ENCODE results near the gene CFAP161.

CFAP161 gene

DNA sequence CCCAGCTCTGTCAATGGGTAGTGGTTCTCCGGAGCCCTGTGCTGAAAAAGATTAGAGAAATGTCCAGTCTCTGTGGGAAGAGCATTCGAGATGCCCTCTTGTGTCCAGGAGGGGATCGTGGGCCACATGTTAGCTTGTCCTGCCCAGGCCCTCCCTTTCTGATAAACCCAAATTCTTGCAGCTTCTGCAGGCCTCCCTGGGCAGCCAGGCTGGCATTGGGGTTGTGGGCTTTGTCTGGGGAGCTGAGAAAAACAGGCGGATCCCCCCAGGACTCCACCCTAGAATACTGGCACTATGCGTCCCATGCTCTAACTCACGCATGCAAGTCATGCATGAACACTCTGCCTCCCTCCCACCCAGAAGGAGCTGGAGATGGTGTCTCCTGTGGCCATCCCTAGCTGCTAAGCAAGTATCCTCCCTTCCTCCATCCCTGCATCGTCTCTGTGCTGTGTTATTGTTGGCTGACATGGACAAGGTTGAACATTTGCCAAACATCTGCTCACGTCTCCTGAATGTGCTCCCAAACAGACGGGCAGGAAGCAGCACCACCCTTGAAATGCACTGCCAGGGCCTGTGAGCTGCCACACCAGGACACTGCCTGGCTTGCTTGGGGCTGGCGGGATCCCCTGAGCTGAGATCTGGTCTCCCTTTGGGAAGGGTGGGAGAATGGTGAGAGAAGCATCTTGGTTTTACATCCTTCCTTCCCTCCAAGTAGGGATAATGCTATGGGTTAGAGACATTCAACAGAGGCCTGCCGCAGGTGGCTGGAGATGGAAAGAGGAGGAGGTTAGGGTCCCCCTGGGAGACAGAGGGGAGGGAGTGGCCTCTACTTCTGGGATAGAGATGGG lies 26.5 kb downstream of the CFAP161 start:
- no peak for DNase-seq

DNA sequence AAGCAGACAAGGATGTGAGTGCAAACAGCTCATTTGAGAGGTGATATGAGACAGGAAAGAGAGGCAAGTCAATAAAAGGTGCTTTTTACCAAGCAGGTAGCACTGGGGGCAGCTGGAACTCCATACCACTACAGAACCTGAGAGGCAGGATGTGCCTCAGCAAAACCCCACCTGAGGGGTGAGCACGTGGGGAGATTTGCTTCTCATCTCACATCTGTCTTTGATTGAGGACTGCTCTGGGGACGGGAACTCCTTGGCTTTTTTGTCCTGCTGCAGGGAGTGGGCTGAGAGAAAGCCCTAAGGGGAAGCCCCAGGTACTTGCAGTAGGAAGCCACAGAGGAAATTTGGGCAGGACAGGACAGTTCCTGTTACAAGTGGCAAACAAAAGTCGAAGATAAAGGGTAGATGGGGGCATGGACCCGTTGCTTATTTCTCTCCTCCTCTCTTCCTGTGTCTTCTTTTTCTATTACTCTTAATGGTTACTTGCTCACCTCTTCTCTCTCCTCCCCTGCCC lies 27.1 kb downstream of the CFAP161 start:
- peak; percentile 5 for DNase-seq

DNA sequence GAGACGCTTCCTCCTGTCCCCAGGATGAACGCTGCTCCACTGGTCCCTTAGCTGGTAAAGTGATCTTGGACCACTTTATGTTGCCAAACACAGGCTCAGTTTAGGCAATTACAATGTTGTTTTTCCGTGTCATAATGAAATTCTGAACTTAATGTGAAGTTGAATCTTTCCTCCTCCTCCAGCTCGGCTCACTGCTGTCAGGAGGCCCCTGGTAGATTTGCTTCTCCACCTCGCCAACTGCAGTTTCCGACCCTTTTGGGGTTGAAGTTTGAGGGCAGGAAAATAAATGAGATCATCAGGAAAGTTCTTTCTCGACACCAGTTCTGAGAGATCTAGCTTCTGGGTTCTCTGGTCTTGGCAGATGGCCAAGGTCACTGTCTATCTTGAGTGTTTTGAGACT lies 27.8 kb downstream of the CFAP161 start:
- peak; percentile 7 for DNase-seq

DNA sequence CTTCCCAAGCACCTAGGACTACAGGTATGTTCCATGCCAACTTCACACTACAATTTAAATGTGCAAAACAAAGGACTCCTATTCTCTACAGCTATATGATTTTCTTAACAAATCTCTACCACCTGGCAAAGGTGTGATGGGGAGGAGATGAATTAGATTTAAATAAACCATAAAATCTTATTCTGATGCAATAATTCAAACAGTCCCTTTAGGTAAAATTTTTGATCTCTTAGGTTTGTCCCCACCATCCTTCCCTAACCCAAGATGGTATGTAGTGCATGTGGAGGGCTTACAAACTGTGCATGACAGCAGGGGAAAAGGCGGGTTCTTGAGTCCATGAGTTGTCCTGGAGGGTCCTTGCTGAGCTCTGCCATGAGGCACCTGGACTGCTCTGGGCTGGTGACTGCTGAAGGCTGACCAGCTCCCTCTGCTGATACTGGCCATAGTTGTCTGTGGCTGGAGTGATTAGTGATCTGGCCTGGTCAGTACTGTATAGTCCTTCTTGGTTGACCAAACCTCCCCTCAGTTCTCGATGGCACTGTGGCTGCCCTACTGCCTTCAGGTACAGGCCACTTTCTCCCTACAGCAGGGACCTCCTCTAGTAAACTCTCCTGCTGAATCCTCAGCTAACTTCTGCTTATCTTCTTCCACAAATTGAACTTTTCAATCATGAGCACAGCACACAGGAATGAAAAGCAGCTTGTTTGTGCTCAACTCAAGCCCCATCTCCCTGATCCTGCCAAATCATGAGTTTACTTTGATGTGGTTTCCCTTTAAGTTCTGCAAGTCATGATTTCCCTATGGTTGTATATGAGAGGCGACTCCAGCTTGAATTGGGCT lies 30.1 kb downstream of the CFAP161 start:
- DNase-seq: no peak

DNA sequence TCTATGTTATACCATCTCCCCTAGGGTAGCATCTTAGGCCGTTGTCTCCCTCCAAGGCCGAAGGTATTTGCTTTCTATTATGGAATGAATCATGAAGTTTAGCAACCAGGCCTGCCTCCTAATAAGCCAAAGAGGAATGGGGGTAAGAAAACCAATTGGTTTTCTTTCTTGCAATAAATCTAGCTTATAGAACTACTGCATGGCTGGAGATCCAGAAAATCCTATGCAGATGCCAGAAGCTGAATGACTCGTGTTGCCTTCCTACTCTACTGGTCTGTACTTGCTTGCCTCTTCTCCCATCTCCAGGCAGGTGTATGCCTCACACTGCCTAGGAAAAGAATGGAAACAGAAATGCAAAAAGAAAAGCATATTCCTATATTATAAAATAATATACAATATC lies 31.5 kb downstream of the CFAP161 start:
- DNase-seq: no peak

DNA sequence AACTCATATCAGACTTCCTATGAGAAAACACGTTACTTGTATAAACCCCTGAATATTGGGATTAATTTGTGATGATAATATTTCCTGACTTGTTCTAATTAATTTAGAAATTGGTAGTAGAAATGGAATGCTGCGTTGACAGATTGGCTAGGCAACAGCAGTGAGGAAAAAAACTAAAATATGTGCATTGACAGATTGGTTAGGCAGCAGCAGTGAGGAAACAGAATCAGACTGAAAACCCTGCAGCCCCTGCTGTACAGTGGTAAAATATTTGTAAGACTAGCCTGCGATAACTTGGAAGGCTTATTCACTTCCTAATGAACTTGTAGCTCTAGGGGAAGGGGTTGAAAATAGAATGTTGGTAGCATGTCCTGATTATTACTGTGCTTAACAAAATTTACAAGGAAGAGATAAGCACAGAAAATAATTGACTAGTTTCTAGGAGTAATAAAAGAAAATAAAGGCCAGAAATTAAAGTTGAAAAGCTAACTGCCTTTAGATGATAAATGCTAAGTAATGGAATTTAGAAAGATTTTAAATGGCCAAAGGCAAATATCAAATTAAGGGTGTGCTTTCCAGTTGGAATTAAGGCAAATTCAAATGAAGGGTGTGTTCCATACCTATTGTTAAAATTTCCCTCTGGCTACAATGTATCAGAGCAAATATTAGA lies 32.7 kb downstream of the CFAP161 start:
- no peak for DNase-seq

DNA sequence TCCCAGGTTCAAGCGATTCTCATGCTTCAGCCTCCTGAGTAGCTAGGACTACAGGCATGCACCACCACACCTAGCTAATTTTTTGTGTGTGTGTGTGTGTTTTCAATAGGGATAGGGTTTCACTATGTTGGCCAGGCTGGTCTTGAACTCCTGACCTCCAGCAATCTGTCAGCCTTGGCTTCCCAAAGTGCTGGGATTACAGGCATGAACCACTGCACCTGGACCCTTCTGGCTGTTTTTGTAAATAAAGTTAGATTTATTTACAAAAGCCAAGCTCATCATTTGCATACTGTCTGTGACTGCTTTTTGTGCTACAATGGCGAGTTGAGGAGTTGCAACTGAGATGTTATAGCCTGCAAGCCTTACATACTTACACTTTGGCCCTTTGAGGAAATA lies 34.1 kb downstream of the CFAP161 start:
- DNase-seq: no peak

DNA sequence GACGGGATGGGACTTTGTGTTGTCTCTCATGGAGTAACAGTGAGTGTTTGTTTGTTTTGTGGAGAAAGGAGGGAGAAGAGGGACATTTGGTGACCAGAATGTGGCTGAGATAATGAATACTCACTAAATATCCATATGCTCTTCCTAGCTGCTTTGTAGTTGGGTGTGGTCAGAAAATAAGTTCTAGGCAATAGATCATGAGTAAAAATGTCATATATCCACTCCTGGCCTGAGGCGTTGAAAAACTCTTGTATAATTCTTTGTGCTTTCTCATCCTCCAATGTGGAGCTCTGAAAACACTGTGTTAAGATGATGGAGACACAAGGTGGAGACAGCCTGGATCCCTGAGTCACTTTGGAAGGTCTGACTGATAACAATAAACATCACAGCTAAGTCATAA lies 34.6 kb downstream of the CFAP161 start:
- no peak for DNase-seq

DNA sequence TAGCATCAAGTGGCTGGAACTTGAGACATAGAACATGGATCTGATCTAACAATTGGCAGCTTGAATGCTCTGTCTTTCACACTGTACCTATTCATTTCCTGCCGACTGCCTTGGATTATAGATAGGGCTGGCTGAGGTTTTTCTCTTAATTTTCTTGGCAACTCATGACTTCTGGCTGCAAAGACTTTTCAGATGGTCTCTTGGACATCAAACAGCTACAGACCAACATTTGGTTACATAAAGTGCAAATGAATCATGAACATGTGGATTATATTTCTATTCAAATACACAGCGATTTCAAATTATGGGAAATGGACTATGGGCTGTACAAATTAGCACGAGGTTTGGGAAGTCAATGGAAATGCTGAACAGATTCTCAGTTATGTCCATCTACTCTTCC lies 36.4 kb downstream of the CFAP161 start:
- DNase-seq: no peak

DNA sequence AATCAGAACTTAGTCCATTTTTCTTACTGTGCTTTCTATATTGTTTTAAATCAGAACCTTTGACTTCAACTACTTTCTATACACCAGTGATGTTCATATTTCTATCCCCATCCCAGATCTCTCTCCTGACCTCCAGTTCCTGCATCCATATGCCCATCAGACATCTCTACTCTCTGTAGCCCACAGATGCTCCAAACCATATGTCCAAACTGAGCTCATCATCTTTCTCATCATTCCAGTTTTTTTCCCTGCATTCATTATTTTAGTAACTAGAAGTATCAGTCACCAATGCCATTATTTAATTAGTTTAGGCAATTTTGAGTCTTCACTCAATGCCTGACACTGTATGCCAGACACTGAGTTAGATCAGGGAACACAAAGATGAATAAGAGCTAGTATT lies 37.2 kb downstream of the CFAP161 start:
- no peak for DNase-seq

DNA sequence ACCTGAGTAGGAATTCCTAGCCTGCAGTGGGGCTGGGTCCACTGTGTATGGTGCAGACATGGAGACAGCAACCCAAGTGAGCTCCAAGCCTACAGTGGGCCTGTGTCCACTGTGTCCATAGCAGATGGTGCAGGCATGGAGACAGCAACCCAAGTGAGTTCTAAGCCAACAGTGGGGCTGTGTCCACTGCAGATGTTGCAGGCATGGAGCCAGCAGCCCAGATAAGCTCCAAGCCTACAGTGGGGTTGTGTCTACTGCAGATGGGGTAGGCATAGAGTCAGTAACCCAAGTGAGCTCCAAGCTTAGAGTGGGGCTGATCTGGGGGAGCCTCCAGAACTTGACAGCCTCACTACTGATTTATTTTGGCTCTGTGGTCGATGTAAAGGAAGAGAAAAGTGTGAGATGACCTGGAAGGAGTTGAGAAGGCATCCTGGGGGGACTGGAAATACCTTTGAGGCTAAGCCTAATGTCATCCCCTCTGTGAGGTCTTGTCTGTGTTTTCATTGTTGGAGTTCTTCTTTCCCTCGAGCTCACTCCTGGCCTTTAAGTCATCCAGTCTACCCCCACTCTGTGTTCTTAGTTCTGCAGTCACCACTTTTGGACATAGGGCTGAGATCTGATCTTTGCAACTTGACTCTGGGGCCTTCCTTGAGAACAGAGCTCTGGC lies 40.2 kb downstream of the CFAP161 start:
- DNase-seq: no peak

DNA sequence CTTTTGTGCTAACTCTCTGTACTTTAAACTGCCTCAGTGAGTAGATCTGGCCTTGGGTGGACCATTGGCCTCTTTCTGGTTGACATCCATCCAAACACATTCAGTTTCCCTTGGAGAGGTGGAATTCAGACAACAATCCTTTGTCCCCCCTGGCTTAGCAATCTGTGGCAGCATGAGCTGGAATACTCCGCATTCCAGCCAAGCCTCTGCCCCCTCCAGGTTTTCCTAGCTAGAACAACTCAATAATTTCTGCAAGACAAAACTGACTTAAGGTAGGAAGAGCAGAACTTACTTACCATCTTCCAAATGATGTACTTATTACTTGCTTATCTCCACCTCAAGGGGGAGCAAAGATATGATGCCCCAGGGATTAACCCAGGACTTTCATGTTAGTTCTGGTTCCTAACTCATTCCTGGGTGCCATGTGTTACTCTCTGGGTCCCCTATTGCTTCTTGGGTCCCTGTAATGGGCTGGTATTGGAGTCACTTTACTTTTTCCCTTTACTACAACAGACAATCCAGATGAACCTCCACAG lies 40.8 kb downstream of the CFAP161 start:
- DNase-seq: no peak

DNA sequence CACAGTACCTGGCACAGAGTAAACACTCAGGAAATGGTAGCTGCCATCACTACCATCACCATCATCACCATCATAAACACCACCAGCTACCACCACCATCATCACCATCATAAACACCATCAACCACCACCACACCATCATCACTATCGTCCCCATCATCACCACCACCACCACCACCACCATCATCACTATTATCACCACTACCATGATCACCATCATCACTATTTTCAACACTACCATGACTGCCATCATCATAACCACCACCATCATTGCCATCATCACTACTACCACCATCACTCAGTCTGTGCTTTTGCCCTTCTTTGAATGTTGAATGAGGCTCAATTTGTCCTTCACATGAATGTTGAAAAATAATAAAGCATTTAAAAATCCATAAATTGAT lies 41.4 kb downstream of the CFAP161 start:
- DNase-seq: no peak

DNA sequence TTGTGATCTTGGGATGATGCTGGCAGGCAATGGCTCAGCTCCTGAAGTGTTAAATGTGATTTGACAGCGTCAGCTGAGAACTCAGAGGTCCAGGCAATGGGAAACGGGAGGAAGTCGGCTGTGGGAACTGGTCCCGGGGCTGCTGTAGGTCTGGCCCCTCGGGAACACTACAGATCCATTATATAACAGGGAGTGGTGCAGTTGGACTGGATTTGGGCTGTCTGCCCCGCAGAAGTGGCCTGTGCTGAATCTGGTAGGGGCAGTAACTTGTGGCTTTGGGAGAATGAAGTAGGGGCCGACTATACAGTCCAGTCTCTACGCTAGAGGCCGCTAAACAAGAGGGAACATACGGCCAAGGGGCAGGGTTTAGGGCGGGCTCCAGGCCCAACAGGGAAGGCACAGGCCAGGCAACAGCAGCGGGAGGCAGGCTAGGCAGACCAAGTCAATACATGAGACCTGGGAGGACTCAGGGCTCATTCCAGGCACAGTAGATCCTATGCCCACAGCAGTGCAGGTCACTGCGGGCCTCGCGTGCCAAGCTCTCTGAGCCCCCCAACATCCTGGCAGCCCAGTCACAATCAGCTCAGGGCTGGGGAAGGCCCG lies 42.3 kb downstream of the CFAP161 start:
- DNase-seq: no peak

DNA sequence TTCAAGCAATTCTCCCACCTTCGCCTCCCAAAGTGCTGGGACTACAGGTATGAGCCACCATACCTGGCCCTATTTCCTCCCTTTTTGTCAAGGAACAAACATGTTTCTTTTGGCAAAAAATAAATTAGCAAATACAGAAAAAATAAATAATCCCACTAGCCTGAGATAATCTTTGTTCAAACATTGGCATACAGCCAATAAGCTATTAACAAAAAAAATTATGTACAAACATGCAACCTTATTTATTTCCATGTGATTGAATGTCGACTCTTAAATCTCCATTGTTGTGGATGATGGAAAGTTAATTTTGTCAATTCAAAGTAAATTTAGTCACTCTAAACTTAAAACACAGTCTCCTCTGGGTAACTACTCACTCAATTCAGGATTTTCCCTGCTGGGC lies 44.3 kb downstream of the CFAP161 start:
- DNase-seq: no peak

DNA sequence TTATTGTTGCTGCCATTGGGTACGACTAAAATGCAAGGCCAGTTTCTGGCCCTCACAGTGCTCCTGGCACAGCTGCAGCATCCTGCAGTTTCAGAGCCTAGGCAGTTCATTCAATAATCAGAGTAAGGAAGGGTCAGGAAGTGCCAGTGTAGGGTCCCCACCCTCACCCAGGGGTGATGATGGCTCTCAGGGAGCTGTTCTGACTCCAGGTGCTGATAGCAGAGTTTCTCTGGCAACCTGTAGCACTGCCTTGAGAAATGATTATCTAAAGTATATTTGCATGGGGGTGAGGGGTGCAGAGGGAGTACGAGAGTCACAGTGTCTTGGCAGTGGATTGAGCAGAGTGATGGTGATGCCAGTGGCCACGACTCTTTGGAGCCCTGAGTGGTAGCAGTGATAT lies 47.1 kb downstream of the CFAP161 start:
- no peak for DNase-seq

DNA sequence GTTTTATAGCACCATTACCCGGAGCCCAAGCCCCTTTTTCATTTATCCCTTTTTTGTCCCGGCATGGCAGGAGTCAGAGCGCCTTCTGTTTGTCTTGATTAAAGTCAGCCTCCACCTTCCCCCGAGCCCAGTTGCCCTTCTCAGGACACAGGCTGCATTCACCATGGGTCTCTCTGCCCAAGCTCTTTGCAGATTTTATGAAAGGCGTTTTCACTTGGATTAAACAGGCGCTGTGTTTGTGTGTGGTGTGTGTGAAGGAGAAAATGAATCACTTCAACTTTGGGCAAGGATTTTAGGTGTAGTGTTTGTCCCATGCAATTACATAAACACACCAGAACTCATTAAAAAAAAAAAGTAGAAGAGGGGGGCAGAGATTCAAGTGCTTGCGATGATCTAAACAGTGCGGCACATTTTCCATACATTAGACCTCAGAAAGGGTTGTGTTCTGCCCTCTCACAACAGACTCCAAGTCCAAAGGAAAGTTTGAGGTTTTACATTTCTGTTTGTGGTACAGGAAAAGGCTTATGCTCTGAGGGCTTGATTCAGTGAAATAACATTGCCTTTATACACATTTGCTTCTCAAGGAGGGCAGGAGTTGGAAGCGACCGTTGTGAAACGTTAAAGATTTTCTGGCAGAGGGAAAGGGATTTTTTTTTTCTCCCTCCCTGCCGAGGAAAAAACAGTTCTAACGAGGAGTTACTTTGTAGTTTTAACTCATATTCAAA lies 48.1 kb downstream of the CFAP161 start:
- no peak for DNase-seq

DNA sequence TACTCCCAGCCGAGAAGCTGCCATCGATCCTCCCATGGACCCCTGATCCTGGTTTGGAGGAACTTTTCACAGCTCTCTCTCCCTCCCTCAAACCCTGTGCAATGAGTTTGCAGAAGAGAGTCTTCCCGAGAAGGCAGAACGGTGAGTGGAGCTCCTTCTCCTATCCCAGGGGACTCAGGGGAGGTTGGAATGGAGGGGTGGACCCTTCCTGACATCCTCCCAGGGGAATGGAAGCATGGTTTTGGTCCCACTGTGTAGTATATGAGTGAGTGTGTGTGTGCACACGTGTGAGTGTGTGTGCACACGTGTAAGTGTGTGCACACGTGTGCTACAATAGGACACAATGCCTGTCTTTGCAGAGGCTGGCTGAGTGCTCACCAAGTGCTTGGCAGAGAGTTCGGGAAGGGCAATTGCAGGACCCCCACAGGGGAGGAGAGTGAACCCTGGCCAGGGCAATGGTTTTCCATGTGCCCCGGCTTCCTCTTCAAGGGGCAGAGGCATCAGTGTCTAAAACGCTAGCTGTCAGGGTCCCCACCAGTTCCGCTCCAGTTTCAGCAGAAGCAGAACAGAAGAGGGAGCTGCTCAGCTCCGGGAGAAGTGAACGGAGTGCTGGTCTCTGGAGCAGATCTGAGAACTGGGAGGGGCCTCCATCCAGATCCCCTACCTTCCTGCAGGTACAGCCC lies 48.8 kb downstream of the CFAP161 start:
- DNase-seq: no peak

DNA sequence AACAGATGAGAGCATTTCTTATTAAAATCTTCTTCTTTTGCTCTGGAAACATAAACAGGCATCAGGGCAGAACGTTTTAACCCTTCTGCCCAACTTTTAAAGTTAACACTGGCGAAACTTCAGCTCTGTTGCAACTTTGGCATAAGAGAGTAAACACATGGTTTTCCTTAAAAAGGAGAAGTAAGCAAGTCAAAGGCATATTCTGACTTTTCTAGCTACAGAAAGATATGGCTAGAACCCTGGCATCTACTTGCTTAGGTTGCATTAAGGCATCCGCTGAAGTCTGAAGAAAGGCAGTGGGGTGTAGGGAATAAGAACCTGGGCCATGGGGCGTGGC lies 49.3 kb downstream of the CFAP161 start:
- DNase-seq: no peak

DNA sequence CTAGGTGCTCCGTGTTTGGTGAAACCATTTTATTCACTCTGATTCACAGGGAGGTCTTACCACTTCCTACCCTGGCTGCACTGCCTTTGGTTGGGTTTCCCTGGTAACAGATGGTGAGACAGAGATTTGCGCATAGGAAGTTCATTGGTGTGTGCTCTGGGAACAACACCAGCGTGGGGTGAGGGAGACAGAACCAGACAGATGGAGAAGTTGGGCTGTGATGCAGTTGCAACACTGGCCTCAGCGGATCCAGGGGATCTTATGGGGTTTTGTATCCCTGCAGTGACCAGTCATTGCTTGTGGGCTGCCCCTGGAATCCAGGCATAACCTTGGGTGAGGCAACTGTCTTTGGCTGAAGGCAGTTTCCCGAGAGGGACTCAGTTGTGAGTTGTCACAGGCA lies 50.1 kb downstream of the CFAP161 start:
- DNase-seq: no peak
